IMR-90 (cell line): ENCODE results near the gene PTPRH. TPM values are rescaled to one million over a fixed set of nuclear protein-coding genes. Genes with fewer than 3 reads are reported as not detected.

Experiments used
- ATAC-seq: fragments of 200-7000 bp; cut with Tn5 transposase; 2 replicates; pipeline ENCODE4 v1.9.1; 2020; ENCODE audit warnings: low read depth, mild to moderate bottlenecking, moderate library complexity
- BruUV-seq: library from RNA; stranded (reverse); fragments of 400-500 nt; replicated peaks from 2 replicates; lab custom pipeline; 2021; lab: Mats Ljungman, UMichigan
- CTCF ChIA-PET: fragments of 300-600 bp; formaldehyde crosslinking; extraction: SDS; loops from one replicate; lab custom pipeline; 2021; ENCODE audit warnings: antibody characterized with exemption; lab: Yijun Ruan, JAX
- POLR2A ChIA-PET: fragments of 300-600 bp; sonication (Branson Sonifier 250); formaldehyde crosslinking; loops from one replicate; lab custom pipeline; 2022; ENCODE audit warnings: antibody characterized with exemption; ENCODE audit not compliant: unreplicated experiment; lab: Charles Lee
- DNase-seq: peaks from one replicate; pipeline ENCODE4 v3.0.0; 2013
- H2AFZ ChIP-seq: replicated peaks from 2 replicates; pipeline ENCODE3; 2013; ENCODE audit warnings: low read length, mild to moderate bottlenecking; ENCODE audit not compliant: poor library complexity
- H2AK5ac ChIP-seq: 2 replicates; pipeline ENCODE4 v1.6.1; 2013; ENCODE audit warnings: low read depth, low read length, inconsistent platforms
- H2AK9ac ChIP-seq: replicated peaks from 2 replicates; pipeline ENCODE3; 2013; ENCODE audit warnings: mild to moderate bottlenecking, low read depth, low read length, moderate library complexity; ENCODE audit not compliant: poor library complexity
- H2BK120ac ChIP-seq: 2 replicates; pipeline ENCODE4 v1.6.1; 2013; ENCODE audit warnings: low read depth, low read length, inconsistent platforms
- H2BK15ac ChIP-seq: 3 replicates; pipeline ENCODE4 v1.6.1; 2013; ENCODE audit warnings: low read depth, low read length, inconsistent platforms
- H2BK20ac ChIP-seq: 2 replicates; pipeline ENCODE4 v1.6.1; 2013; ENCODE audit warnings: low read depth, mild to moderate bottlenecking, inconsistent platforms, low read length, moderate library complexity
- H2BK5ac ChIP-seq: 2 replicates; pipeline ENCODE4 v1.6.1; 2013; ENCODE audit warnings: mild to moderate bottlenecking, low read depth, low read length, inconsistent platforms; ENCODE audit not compliant: poor library complexity, severe bottlenecking
- H3K14ac ChIP-seq: replicated peaks from 2 replicates; pipeline ENCODE4 v1.6.1; 2013; ENCODE audit warnings: low read depth, low read length, inconsistent platforms
- H3K18ac ChIP-seq: 2 replicates; pipeline ENCODE4 v1.6.1; 2013; ENCODE audit warnings: low read depth, low read length, control low read depth
- H3K23ac ChIP-seq: 2 replicates; pipeline ENCODE4 v1.6.1; 2013; ENCODE audit warnings: low read depth, low read length, inconsistent platforms
- H3K27ac ChIP-seq: 2 replicates; pipeline ENCODE4 v1.5.1; 2013; ENCODE audit warnings: mild to moderate bottlenecking, control low read depth, low read length; ENCODE audit not compliant: insufficient read depth
- H3K27me3 ChIP-seq: 2 replicates; pipeline ENCODE4 v1.6.1; 2013; ENCODE audit warnings: low read length; ENCODE audit not compliant: control insufficient read depth, insufficient read depth
- H3K36me3 ChIP-seq: 2 replicates; pipeline ENCODE4 v1.6.1; 2013; ENCODE audit warnings: low read length, mixed read lengths; ENCODE audit not compliant: control insufficient read depth, insufficient read depth
- H3K4ac ChIP-seq: 2 replicates; pipeline ENCODE4 v1.6.1; 2013; ENCODE audit warnings: low read depth, low read length, inconsistent platforms
- H3K4me1 ChIP-seq: 2 replicates; pipeline ENCODE4 v1.6.1; 2013; ENCODE audit warnings: low read length, mixed read lengths; ENCODE audit not compliant: control insufficient read depth, insufficient read depth
- H3K4me2 ChIP-seq: 2 replicates; pipeline ENCODE4 v1.6.1; 2013; ENCODE audit warnings: low read depth, mild to moderate bottlenecking, control low read depth, low read length, moderate library complexity
- H3K4me3 ChIP-seq: 2 replicates; pipeline ENCODE4 v1.5.1; 2013; ENCODE audit warnings: low read depth, mild to moderate bottlenecking, control low read depth, low read length, moderate library complexity; ENCODE audit not compliant: insufficient read depth
- H3K56ac ChIP-seq: 2 replicates; pipeline ENCODE4 v1.6.1; 2013; ENCODE audit warnings: low read length, inconsistent platforms; ENCODE audit not compliant: insufficient read depth; ENCODE audit errors: extremely low read depth
- H3K79me1 ChIP-seq, 2 experiments: 2 replicates each; pipeline ENCODE4 v1.6.1; 2013; ENCODE audit warnings: low read length in 2 of 2, inconsistent platforms in 1 of 2, low read depth in 1 of 2
- H3K9ac ChIP-seq: 2 replicates; pipeline ENCODE4 v1.6.1; 2013; ENCODE audit warnings: low read depth, low read length, control low read depth
- H3K9me1 ChIP-seq: 2 replicates; pipeline ENCODE4 v1.6.1; 2013; ENCODE audit warnings: low read length, inconsistent platforms; ENCODE audit not compliant: insufficient read depth
- H3K9me3 ChIP-seq: 2 replicates; pipeline ENCODE4 v1.6.1; 2013; ENCODE audit warnings: low read length; ENCODE audit not compliant: control insufficient read depth, insufficient read depth
- H4K20me1 ChIP-seq: 2 replicates; pipeline ENCODE4 v1.6.1; 2013; ENCODE audit warnings: low read length, inconsistent platforms; ENCODE audit not compliant: insufficient read depth
- H4K5ac ChIP-seq: 2 replicates; pipeline ENCODE4 v1.6.1; 2013; ENCODE audit warnings: mild to moderate bottlenecking, low read depth, low read length, control low read depth
- H4K8ac ChIP-seq, 2 experiments: 2 replicates each; pipeline ENCODE4 v1.6.1; 2013; ENCODE audit warnings: low read depth in 2 of 2, low read length in 2 of 2, control low read depth in 1 of 2, inconsistent platforms in 1 of 2
- H4K91ac ChIP-seq: 2 replicates; pipeline ENCODE4 v1.6.1; 2013; ENCODE audit warnings: low read depth, low read length, inconsistent platforms; ENCODE audit not compliant: insufficient read depth
- BHLHE40 ChIP-seq: fragments of 150-350 bp; IDR thresholded peaks from 2 replicates; pipeline ENCODE4 v1.6.1; 2016; ENCODE audit warnings: mild to moderate bottlenecking, low read depth, low read length
- FOS ChIP-seq: fragments of 150-350 bp; IDR thresholded peaks from 2 replicates; pipeline ENCODE4 v1.6.1; 2016; ENCODE audit warnings: low read depth, low read length
- POLR2A ChIP-seq: IDR thresholded peaks from 2 replicates; pipeline ENCODE4 v1.6.1; 2012; ENCODE audit warnings: mild to moderate bottlenecking, low read depth, low read length
- WGBS, 2 experiments: methylation state at CpG; one replicate each; pipeline versions ENCODE4 v1.1.5 to v1.1.7; 2013; ENCODE audit warnings: missing lambda C conversion rate in 2 of 2; ENCODE audit not compliant: insufficient read length in 1 of 2; ENCODE audit errors: extremely low coverage in 2 of 2; 5-methylcytosine and 5-hydroxymethylcytosine counted together
- dilution Hi-C: fragments of 300-500 bp; cut with HindIII; formaldehyde crosslinking; loops from one replicate; pipeline ENCODE4 v1.14.3; 2018; ENCODE audit warnings: low sequenced_read_pairs; ENCODE audit not compliant: unreplicated experiment
- in situ Hi-C: fragments of 300-500 bp; cut with MboI; formaldehyde crosslinking; loops from 3 replicates; pipeline ENCODE4 v1.14.3; 2019; ENCODE audit warnings: low sequenced_read_pairs, inconsistent platforms, mixed read lengths
- intact Hi-C: fragments of 100-400 bp; cut with micrococcal nuclease; formaldehyde crosslinking; loops from 2 replicates; pipeline ENCODE4 v1.10.0; 2022
- polyA plus RNA-seq, 3 experiments: library from polyadenylated mRNA; depleted of rRNA; stranded (reverse); fragments of >200 nt; gene quantifications; 2 replicates each; pipeline ENCODE4 v1.2.3, GENCODE V29; 2012; ENCODE audit warnings: low replicate concordance in 1 of 3
- total RNA-seq: library from RNA; depleted of rRNA; stranded (reverse); fragments of >200 nt; gene quantifications from 2 replicates; pipeline ENCODE4 v1.2.3, GENCODE V29; 2012
- TF ChIP-seq, protein P1 (sequence below): conservative IDR thresholded peaks from 2 replicates; pipeline ENCODE4 v1.5.1; 2012; ENCODE audit warnings: mild to moderate bottlenecking, low read depth, low read length, improper control_type of control experiment

The PTPRH gene
- total and polyA plus RNA-seq, 2 of the 4 experiments (the other 2 are of a cell fraction), result 1.3 to 3.4 TPM

DNA sequence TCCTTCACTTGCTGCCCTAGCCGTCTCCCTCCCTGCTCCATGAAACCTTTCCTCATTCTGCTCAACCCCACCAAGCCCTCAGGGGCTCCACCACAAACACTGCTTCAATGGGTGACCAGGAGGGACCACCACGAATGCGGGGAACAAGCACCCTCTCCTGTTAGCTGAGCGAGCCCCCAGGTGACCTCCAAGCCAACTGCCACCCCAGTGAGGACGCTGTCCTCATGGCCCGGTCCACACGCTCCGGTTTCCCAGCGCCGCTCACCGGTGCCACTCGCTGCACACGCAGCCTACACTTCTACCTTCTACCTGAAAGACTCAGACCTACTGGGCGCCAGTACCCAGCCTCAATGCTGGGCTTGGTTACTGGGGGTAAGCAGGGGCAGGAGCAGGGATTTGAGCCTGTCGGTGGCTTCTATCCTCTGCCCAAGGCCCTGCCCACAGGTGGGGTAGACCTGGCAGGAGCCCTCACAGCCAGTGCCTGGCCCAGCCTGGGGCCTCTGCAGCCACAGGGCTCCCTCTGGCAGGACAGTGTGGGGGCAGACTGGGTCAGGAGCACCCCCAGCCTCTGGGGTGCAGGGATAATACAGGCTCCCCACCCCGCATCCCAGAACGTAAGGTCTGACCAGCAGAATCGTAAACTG is 20.0 kb upstream of the PTPRH start:
- H3K4me3 ChIP-seq, result no peak overlapping the region
- 95% methylated on average over 11 of the region's 18 CpGs; no CpG with 5 or more reads in 1 of the 2 experiments for WGBS, 2 experiments
- H2AK9ac ChIP-seq, result no peak overlapping the region
- H3K27ac ChIP-seq, result no peak overlapping the region
- H3K23ac ChIP-seq, result no peak overlapping the region
- no peak for ATAC-seq
- ChIA-PET CTCF (no interaction called here), POLR2A (no interaction called here)
- no peak overlapping the region for H3K9ac ChIP-seq
- no peak overlapping the region for H3K56ac ChIP-seq
- dilution Hi-C loops, result no loop called here
- no peak overlapping the region for H3K4ac ChIP-seq
- H4K20me1 ChIP-seq, result peaks cover 15% of the 10 kb centered on the region
- BruUV-seq, result no TSS peak
- H3K9me3 ChIP-seq, result no peaks in the 10 kb centered on the region
- H2AFZ ChIP-seq, result no peak overlapping the region
- no peak overlapping the region for H2BK120ac ChIP-seq
- H3K4me2 ChIP-seq, result no peak overlapping the region
- H2BK5ac ChIP-seq, result no peak overlapping the region
- no peaks in the 10 kb centered on the region for H3K4me1 ChIP-seq
- peaks cover 3 to 8% of the 10 kb centered on the region in 2 experiments; a peak in 2 of 4 replicates for H3K79me1 ChIP-seq
- H2AK5ac ChIP-seq, result no peak overlapping the region
- intact Hi-C loops, result no loop called here
- H3K36me3 ChIP-seq, result peaks cover 49% of the 10 kb centered on the region
- no peak overlapping the region for H3K14ac ChIP-seq
- H2BK15ac ChIP-seq, result no peak overlapping the region
- no peak overlapping the region for H2BK20ac ChIP-seq
- H4K91ac ChIP-seq, result no peak overlapping the region
- no peak for DNase-seq
- H3K18ac ChIP-seq, result no peak overlapping the region
- in situ Hi-C loops, result no loop called here
- H3K9me1 ChIP-seq, result 0 out of 2 replicates have a peak, but pooled peaks cover 6% of the 10 kb centered on the region
- no peak overlapping the region for H4K5ac ChIP-seq
- no peak overlapping the region for H4K8ac ChIP-seq
- TF ChIP-seq BHLHE40 (no peak), FOS (no peak), POLR2A (no peak)
- TF ChIP-seq, protein P1, sequence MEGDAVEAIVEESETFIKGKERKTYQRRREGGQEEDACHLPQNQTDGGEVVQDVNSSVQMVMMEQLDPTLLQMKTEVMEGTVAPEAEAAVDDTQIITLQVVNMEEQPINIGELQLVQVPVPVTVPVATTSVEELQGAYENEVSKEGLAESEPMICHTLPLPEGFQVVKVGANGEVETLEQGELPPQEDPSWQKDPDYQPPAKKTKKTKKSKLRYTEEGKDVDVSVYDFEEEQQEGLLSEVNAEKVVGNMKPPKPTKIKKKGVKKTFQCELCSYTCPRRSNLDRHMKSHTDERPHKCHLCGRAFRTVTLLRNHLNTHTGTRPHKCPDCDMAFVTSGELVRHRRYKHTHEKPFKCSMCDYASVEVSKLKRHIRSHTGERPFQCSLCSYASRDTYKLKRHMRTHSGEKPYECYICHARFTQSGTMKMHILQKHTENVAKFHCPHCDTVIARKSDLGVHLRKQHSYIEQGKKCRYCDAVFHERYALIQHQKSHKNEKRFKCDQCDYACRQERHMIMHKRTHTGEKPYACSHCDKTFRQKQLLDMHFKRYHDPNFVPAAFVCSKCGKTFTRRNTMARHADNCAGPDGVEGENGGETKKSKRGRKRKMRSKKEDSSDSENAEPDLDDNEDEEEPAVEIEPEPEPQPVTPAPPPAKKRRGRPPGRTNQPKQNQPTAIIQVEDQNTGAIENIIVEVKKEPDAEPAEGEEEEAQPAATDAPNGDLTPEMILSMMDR, result no peak
- no peaks in the 10 kb centered on the region for H3K27me3 ChIP-seq
